AG09319 (cell line): ENCODE results near the gene TREML2.
"Not testable (repeated sequence)": the region's sequence is repeated elsewhere in the genome, so short reads cannot be mapped to it uniquely, and the experiment has no call there.

Experiments
- DNase-seq: peaks from one replicate; pipeline ENCODE4 v3.0.0-alpha.2; 2010; ENCODE audit warnings: low read depth; ENCODE audit errors: extremely low read depth
- TF ChIP-seq, protein P1 (sequence below): IDR thresholded peaks from 2 replicates; pipeline ENCODE4 v1.5.1; 2011; ENCODE audit warnings: low read depth, mild to moderate bottlenecking, inconsistent platforms, low read length, moderate library complexity

The TREML2 gene, protein sequence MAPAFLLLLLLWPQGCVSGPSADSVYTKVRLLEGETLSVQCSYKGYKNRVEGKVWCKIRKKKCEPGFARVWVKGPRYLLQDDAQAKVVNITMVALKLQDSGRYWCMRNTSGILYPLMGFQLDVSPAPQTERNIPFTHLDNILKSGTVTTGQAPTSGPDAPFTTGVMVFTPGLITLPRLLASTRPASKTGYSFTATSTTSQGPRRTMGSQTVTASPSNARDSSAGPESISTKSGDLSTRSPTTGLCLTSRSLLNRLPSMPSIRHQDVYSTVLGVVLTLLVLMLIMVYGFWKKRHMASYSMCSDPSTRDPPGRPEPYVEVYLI

DNA sequence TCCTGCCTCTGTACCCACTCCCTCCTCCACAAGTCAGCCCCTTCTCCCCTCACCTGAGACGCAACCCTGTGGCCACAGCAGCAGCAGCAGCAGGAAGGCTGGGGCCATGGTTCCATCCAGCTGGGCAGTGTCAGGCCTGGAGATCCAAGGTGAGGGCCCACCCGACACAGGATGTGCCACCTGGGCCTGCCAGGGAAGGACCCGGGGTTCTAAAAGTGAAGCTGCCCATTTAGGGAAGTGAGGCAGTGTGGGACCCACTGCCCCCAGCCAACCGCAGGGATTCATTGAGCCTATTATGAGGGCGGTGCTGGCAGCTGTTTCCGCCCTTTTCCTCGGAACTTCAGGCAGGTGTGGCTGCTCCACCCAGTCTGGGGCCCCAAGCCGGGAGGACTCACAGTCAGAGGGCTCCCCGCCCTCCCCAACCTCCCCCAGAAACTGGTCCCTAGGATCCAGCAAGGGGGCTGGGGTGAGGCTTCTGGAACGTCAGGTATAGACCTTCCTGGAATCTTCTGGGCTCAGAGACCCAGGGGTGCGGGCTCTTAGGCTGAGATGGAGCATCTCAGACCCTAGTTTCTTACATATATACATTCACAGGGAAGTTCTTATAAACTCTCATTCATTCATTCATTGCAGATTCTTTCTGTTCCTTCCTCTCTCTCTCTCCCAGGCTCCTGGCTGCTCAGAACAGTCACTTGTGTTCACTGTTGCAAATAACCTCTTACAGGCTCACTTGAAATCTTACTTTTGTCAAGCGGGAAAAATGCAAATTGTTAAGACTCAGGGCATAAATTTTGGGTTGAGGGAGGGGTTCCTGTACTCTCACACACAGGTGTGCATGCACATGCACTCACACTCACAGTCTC is at the start of gene TREML2:
Gene TREML2, minus strand, starts transcription at position 249 of the 863 bp plus-strand sequence. Its CDS starts 141 bp downstream, at position 108.
- TF ChIP-seq, protein P1, sequence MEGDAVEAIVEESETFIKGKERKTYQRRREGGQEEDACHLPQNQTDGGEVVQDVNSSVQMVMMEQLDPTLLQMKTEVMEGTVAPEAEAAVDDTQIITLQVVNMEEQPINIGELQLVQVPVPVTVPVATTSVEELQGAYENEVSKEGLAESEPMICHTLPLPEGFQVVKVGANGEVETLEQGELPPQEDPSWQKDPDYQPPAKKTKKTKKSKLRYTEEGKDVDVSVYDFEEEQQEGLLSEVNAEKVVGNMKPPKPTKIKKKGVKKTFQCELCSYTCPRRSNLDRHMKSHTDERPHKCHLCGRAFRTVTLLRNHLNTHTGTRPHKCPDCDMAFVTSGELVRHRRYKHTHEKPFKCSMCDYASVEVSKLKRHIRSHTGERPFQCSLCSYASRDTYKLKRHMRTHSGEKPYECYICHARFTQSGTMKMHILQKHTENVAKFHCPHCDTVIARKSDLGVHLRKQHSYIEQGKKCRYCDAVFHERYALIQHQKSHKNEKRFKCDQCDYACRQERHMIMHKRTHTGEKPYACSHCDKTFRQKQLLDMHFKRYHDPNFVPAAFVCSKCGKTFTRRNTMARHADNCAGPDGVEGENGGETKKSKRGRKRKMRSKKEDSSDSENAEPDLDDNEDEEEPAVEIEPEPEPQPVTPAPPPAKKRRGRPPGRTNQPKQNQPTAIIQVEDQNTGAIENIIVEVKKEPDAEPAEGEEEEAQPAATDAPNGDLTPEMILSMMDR = no peak
- DNase-seq = no peak

DNA sequence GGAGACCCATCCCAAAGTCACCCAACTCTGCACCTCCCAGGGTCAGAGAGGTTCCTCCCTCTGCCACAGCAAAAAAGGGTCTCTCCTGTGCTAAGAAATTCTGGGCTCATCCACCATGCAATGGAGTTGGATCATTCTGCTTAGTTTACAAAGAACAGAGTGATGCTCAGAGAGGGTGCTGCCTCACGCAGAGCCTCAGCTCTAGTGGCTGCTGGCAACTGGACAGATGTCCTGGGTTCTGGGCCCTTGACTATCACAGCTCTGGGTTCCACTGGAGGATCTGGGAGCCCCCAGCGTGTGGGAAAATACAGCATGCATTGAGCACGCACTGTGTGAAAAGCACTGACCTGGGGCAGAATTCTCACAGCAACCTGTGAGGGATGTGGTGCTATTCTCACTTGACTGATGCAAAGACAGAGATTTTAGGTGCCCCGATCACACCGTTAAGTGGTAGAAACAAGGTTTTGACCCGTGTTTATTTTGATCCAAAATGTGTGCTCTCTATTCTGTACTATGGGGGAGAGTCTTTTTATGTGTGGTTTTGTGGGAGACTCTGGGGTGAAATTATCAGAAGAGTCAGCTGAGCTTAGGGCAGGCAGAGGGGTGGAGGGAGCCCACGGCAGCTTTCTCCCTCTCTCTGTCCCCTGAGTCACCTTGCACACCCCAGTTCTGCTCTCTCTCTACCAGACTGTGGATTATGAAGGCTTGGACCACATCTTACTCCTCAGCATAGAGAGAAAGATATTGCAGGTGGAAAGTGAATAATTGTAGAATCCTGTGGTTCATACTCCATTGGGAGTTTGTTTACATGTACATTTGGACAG is 47.1 kb upstream of the TREML2 start:
- DNase-seq = no peak
- TF ChIP-seq, protein P1 = no peak

DNA sequence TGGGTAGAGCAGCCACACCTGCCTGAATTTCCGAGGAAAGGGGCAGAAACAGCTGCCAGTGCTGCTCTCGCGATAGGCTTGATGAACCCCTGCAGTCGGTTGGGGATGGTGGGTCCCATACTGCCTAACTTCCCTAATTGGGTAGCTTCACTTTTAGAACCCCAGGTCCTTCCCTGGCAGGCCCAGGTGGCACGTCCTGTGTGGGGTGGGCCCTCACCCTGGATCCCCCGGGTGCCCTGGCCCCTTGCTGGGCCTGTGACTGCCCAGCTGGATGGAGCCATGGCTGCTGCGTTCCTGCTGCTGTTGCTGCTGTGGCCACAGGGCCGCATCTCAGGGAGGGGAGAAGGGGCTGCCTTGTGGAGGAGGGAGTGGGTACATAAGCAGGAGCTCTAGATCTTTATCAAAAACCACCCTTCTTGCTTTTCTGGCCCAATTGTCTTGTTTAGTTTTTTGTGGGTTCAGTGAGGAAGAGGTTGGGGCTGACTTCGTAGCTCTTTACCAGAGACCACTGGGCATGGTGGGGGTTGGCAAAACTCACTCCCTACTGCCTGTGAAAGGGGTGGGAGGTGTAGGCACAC is 46.4 kb upstream of the TREML2 start:
- TF ChIP-seq, protein P1 = no peak
- no peak for DNase-seq

DNA sequence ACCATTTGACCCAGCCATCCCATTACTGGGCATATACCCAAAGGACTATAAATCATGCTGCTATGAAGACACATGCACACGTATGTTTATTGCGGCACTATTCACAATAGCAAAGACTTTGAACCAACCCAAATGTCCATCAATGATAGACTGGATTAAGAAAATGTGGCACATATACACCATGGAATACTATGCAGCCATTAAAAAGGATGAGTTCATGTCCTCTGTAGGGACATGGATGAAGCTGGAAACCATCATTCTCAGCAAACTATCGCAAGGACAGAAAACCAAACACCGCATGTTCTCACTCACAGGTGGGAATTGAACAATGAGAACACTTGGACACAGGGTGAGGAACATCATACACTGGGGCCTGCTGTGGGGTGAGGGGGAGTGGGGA is 45.6 kb upstream of the TREML2 start:
- not testable (repeated sequence) for DNase-seq

DNA sequence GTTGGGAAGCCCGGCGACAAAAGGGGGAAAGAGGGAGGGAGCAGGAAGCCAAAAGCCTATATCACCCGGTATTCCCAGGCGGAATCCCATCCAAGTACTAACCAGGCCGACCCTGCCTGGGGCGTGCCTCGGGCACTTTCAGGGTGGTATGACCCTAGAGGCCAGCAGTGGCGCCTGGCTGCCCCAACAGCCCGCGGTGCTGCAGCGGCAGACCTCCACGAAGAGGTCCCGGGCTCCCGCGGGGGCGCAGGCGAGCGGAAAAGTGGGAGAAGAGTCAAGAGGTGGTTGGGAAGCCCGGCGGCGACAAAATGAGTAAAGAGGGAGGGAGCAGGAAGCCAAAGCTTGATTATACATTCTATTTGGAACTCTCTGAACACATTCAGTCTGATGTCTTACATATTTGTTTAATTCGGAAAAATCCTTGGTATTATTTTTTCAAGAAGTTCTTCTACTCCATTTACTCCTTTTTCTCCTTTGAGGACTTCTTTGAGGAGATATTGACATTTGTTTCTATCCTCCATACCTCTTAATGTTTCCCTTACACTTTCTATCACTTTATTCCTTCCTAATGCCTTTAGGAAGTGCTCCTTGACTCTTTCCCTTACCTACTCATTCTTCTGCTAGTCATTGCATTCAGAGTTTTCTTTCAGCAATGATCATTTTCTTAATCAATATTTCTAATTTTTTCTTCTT is 38.7 kb upstream of the TREML2 start:
- TF ChIP-seq, protein P1 = no peak
- DNase-seq = no peak

DNA sequence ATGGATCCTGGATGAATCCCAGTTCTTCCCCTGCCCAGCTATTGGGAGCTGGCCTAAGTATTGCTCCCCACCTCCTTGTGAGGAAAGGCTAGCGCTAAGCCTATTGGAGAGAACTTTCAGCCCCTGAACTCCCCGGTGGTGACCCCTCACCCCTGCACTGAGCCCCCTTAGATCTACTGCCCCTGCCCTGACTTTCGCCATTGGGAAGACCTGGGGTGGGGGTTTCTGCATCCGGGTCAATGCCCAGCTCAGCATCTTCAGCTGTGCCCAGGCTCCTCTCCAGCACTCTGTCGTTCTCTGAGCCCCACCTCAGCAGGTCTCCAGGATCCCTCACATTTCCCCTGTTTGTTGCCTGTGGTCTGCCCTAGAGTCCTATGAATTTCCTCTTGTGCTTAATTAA is 36.2 kb upstream of the TREML2 start:
- DNase-seq = no peak
- TF ChIP-seq, protein P1 = no peak

DNA sequence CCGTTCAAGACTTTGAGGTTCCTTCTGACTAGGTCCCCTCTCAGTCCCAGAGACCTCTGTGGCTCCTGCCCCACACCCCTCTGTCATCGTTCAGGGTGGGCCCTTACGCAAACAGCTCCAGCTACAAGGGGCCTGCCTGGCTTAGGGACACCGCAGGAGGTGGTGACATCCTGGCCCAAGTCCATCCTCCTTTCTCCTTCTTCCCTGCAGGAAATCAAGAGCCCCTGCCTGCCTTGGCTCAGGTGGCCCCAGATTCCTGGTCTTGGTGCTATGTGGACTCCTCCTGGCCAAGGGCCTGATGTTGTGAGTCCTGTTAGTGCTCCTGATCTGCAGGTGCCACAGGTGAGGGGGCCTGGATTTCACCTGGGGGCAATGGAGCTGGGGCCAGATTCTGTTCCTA is 35.3 kb upstream of the TREML2 start:
- TF ChIP-seq, protein P1 = no peak
- no peak for DNase-seq
